ENCODE results near the gene PRKCH. TPM values are rescaled to one million over a fixed set of nuclear protein-coding genes. Genes with fewer than 3 reads are reported as not detected.

Gene PRKCH
- total RNA-seq, 2 donors from 2014 or later: 18.2 to 82.4 TPM

- H3K4me3 ChIP-seq: no peak overlapping the region
- peak overlapping the region in 2 of 4 donors; percentile 16 to 80 for H3K27ac ChIP-seq
- no peaks in the 10 kb centered on the region for H3K9me3 ChIP-seq
- DNase-seq (no peak), ATAC-seq (no peak)
- no peaks in the 10 kb centered on the region for H3K36me3 ChIP-seq (replicated peaks in 1 of 2; ENCODE audit: insufficient read depth in 1 of 2, low read depth in 2 of 2)
- peaks cover 72% of the 10 kb centered on the region for H3K4me1 ChIP-seq
- WGBS, 2 donors: 30 to 38% methylated on average over 3 of the region's 3 CpGs
- TF ChIP-seq CTCF (IDR thresholded peaks at IDR 0.05) (no peak), POLR2A (IDR thresholded peaks at IDR 0.05) (no peak)
- intact Hi-C loops (cut with DNase I): loop anchor here (10.0 kb wide), 1 partner anchor 55 kb away; no protein-coding TSS in a partner anchor
- no peaks in the 10 kb centered on the region for H3K27me3 ChIP-seq
Measured at GRCh38 chr14:61479746-61480502, 158.5 kb downstream of the PRKCH start.

DNA sequence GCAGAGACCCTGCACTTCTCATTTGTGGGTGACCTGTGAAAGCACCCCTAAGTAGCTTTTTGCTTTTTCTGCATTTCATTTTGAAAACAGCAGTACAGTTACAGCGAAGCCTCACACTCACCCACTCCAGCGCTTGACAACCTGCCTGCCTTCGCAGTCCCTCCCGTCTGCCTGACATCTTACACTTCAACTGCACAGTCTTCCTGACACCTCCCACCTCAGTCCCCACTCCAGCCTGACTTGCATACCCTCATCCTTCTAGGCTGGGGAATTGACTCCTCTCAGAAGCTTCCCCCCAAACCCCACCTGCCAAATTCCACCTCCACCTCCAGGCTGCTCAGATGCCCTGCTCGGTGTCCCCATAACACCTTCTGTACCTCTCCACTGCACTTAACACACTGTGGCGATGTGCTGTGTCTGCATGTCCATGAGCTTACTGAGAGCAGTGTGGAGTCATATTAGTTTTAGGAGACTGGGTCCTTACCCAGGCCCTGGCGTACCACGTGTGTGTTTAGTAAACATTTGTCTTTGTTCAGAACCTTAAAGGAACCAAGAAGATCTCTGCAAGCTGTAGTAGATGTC lies 159.4 kb downstream of the PRKCH start:
- H3K4me3 ChIP-seq: no peak overlapping the region
- TF ChIP-seq CTCF (IDR thresholded peaks at IDR 0.05) (no peak), POLR2A (IDR thresholded peaks at IDR 0.05) (no peak)
- DNase-seq: peak in 1 of 4 donors; percentile 23
- peaks cover 81% of the 10 kb centered on the region for H3K4me1 ChIP-seq
- H3K36me3 ChIP-seq (replicated peaks in 1 of 2; ENCODE audit: insufficient read depth in 1 of 2, low read depth in 2 of 2): no peaks in the 10 kb centered on the region
- H3K9me3 ChIP-seq: no peaks in the 10 kb centered on the region
- no peaks in the 10 kb centered on the region for H3K27me3 ChIP-seq
- WGBS, 2 donors: 74 to 77% methylated on average over 8 of the region's 8 CpGs
- H3K27ac ChIP-seq: no peak overlapping the region
- ATAC-seq: no peak
- intact Hi-C loops (cut with DNase I): loop anchor here (10.0 kb wide), 1 partner anchor 54 kb away; no protein-coding TSS in a partner anchor

GRCh38 chr14:61481701-61482100 lies 160.3 kb downstream of the PRKCH start:
- Histone ChIP-seq H3K27me3 (no peaks in the 10 kb centered on the region), H3K9me3 (no peaks in the 10 kb centered on the region), H3K36me3 (replicated peaks in 1 of 2; ENCODE audit: insufficient read depth in 1 of 2, low read depth in 2 of 2) (no peaks in the 10 kb centered on the region), H3K4me1 (peaks cover 89% of the 10 kb centered on the region), H3K27ac (no peak overlapping the region), H3K4me3 (no peak overlapping the region)
- WGBS, 2 donors: 87 to 88% methylated on average over 5 of the region's 5 CpGs
- intact Hi-C loops (cut with DNase I): loop anchor here (10.0 kb wide), 1 partner anchor 53 kb away; no protein-coding TSS in a partner anchor
- TF ChIP-seq CTCF (IDR thresholded peaks at IDR 0.05) (no peak), POLR2A (IDR thresholded peaks at IDR 0.05) (no peak)
- no peak for DNase-seq
- ATAC-seq: no peak

DNA sequence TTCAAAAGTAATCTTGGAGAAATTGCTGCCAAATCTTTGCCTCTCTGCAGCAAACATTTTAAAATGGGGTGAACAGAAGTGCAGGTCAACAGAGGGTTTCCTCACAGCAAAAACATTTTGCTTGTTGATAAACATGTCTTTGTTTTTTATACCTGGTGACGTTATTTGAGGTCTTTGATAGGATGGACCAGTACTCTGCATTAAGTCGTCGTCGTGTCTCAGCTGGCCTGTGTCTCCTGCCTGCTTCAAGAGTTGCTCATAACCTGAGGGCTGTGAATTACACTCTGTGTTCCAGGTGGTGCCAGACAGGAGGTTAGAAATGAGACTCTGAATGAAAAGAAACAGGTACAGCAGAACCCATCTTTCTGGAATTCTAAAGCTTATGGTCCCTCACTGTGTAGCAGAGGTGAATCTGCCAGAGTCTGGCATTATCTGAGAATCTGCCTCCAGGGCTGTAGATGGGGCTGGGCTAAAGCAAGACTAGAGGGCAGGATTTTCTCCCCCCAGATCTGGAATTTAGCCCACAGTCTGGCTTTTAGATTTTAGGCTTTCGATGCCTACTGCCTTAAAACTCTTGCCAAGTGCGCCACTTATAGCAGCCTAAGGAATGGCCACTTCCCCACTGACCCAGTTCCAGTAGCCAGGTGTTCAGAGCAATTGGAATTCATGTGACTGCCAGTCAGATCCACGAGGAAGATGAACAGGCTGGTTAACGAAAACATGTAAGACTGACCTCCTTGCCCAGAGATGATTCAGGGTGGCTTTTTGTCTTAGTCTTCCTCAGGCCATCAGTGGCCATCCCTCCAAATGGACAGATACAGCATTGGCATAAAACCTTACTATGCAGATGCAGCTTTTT lies 161.2 kb downstream of the PRKCH start:
- H3K27me3 ChIP-seq: no peaks in the 10 kb centered on the region
- peaks cover 90% of the 10 kb centered on the region for H3K4me1 ChIP-seq
- WGBS, 2 donors: 46 to 49% methylated on average over 8 of the region's 8 CpGs
- TF ChIP-seq POLR2A (IDR thresholded peaks at IDR 0.05): no peak
- no peak for TF ChIP-seq CTCF (IDR thresholded peaks at IDR 0.05)
- H3K9me3 ChIP-seq: no peaks in the 10 kb centered on the region
- intact Hi-C loops (cut with DNase I): loop anchor here (10.0 kb wide), 1 partner anchor 52 kb away; no protein-coding TSS in a partner anchor
- ATAC-seq (no peak), DNase-seq (peak in 1 of 4 donors; percentile 30)
- H3K36me3 ChIP-seq (replicated peaks in 1 of 2; ENCODE audit: insufficient read depth in 1 of 2, low read depth in 2 of 2): no peaks in the 10 kb centered on the region
- H3K4me3 ChIP-seq: no peak overlapping the region
- H3K27ac ChIP-seq: no peak overlapping the region

All from body of pancreas (tissue), 4 donors.